Adrenal gland (tissue), 12 donors: ENCODE measurements around the gene SRA1. TPM values are rescaled to one million over a fixed set of nuclear protein-coding genes. Genes with fewer than 3 reads are reported as not detected.

Source experiments
- DNase-seq, 7 donors: peaks; one replicate each; pipeline ENCODE4 v3.0.0-alpha.2; 2019 to 2020
- H3K27ac ChIP-seq, 5 donors: fragments of 200-600 bp; sonication (generic) in 4 of 5; 1 replicate in 3 of 5; 2 replicates in 2 of 5; pipeline versions ENCODE4 v1.5.1 to v1.8.0; 2016 to 2020; ENCODE audit warnings: mild to moderate bottlenecking in 1 of 5
- H3K27me3 ChIP-seq: fragments of 200-600 bp; 2 replicates; pipeline ENCODE4 v1.8.0; 2021
- H3K36me3 ChIP-seq, 2 donors: fragments of 200-600 bp; replicated peaks in 1 of 2; 1 replicate in 1 of 2; 2 replicates in 1 of 2; pipeline versions ENCODE4 v1.5.1 to v1.8.0; 2018 to 2022
- H3K4me1 ChIP-seq, 2 donors: fragments of 200-600 bp; replicated peaks in 1 of 2; 1 replicate in 1 of 2; 2 replicates in 1 of 2; pipeline versions ENCODE4 v1.5.1 to v1.8.0; 2018 to 2021
- H3K4me3 ChIP-seq, 4 donors: fragments of 200-600 bp; sonication (generic) in 3 of 4; one replicate each; pipeline ENCODE4 v1.5.1; 2016 to 2018
- H3K9me3 ChIP-seq, 3 donors: fragments of 200-600 bp; sonication (generic) in 1 of 3; replicated peaks in 1 of 3; 1 replicate in 2 of 3; 2 replicates in 1 of 3; pipeline versions ENCODE4 v1.5.1 to v1.8.0; 2016 to 2021
- POLR2A ChIP-seq, 2 donors: fragments of 450-650 bp; IDR thresholded peaks; one replicate each; pipeline ENCODE4 v1.6.1; 2017; ENCODE audit warnings: antibody characterized with exemption in 2 of 2, mild to moderate bottlenecking in 2 of 2, moderate library complexity in 1 of 2
- WGBS, 4 donors: extraction: QIAGEN DNeasy Blood & Tissue Kit in 2 of 4; methylation state at CpG; one replicate each; pipeline versions ENCODE4 v1.1.5 to v1.1.7; 2013 to 2017; 5-methylcytosine and 5-hydroxymethylcytosine counted together
- intact Hi-C, 2 donors: fragments of 100-400 bp; cut with DNase I; formaldehyde crosslinking; loops; one replicate each; pipeline versions ENCODE4 v1.14.1 to v1.15.0; 2022 to 2023
- polyA plus RNA-seq, 3 donors: library from polyadenylated mRNA; stranded (reverse); fragments of 200-250 nt in 2 of 3; fragments of 350-450 nt in 1 of 3; fragmentation: Illumina TruSeq in 1 of 3; extraction: RNeasy Lipid Tissue Mini Kit (QIAGEN cat#74804) in 1 of 3; gene quantifications; one replicate each; pipeline ENCODE4 v1.2.3, GENCODE V29; 2013 to 2014
- total RNA-seq, 9 donors: library from RNA; depleted of rRNA in 4 of 9; stranded (reverse); fragments of >200 nt in 4 of 9; fragments of 120-200 nt in 1 of 9; fragmentation: NEBNext Ultra II Directional in 1 of 9; extraction: Animal tissue kit (Norgen Biotek cat#: 25700) in 1 of 9; gene quantifications; one replicate each; pipeline versions ENCODE4 v1.1.0 to v1.2.4, GENCODE V29; 2013 to 2023
- TF ChIP-seq, protein P1 (sequence below), 6 experiments: fragments of 450-650 bp in 4 of 6; fragments of 200-600 bp in 2 of 6; sonication (generic) in 1 of 6; IDR thresholded peaks; 1 replicate in 5 of 6; 2 replicates in 1 of 6; pipeline versions ENCODE4 v1.5.1 to v1.8.0; 2016 to 2021; ENCODE audit warnings: antibody characterized with exemption in 6 of 6, mild to moderate bottlenecking in 2 of 6, moderate library complexity in 1 of 6
- donor health status: healthy with polysubstance abuse.
- donor health status: Bipolar disorder and iron deficiency.
- donor health status: DM: yes; HTN: yes; CAD: no.
- donor health status: DM: no; HTN: no; CAD: no.
- donor health status: DM: no; HTN: no; CAD: no.
- donor health status: DM: yes; HTN: yes; CAD: no.

SRA1 gene
- total and polyA plus RNA-seq, 12 donors, result 31.3 to 156 (median 57.1) TPM

DNA sequence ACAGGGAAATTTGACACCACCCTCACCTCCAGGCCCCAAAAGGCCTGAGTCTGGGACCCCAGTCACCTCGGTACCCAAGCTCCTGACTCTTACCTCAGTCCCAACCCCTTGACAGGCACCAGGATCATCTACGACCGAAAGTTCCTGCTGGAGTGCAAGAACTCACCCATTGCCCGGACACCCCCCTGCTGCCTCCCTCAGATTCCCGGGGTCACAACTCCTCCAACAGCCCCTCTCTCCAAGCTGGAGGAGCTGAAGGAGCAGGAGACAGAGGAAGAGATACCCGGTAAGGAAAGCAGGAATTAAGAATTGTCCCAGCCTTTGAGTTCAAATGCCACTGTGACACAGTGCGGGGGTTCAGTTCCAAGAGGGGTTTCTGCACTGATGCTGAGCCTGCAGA lies 8.5 kb downstream of the SRA1 start:
- TF ChIP-seq, protein P1, sequence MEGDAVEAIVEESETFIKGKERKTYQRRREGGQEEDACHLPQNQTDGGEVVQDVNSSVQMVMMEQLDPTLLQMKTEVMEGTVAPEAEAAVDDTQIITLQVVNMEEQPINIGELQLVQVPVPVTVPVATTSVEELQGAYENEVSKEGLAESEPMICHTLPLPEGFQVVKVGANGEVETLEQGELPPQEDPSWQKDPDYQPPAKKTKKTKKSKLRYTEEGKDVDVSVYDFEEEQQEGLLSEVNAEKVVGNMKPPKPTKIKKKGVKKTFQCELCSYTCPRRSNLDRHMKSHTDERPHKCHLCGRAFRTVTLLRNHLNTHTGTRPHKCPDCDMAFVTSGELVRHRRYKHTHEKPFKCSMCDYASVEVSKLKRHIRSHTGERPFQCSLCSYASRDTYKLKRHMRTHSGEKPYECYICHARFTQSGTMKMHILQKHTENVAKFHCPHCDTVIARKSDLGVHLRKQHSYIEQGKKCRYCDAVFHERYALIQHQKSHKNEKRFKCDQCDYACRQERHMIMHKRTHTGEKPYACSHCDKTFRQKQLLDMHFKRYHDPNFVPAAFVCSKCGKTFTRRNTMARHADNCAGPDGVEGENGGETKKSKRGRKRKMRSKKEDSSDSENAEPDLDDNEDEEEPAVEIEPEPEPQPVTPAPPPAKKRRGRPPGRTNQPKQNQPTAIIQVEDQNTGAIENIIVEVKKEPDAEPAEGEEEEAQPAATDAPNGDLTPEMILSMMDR (IDR thresholded peaks at IDR 0.05), result no peak
- Histone ChIP-seq H3K4me1 (peaks cover 31 to 50% of the 10 kb centered on the region in 2 donors), H3K9me3 (no peaks in the 10 kb centered on the region), H3K4me3 (peak overlapping the region in 1 of 4 donors; percentile 53), H3K27ac (peak overlapping the region; percentile 85 to 99 (median 99)), H3K27me3 (no peaks in the 10 kb centered on the region), H3K36me3 (peaks cover 0 to 43% of the 10 kb centered on the region in 2 donors)
- DNase-seq, result peak in 1 of 7 donors; percentile 58
- intact Hi-C loops, result loop anchor here in 1 of 2 donors (10.0 kb wide), 1 partner anchor 146 kb away; the partner anchor contains the start of genes HARS1 and HARS2
- 81 to 92% (median 84%) methylated on average over 5 to 7 of the region's 7 CpGs for WGBS, 4 donors

DNA sequence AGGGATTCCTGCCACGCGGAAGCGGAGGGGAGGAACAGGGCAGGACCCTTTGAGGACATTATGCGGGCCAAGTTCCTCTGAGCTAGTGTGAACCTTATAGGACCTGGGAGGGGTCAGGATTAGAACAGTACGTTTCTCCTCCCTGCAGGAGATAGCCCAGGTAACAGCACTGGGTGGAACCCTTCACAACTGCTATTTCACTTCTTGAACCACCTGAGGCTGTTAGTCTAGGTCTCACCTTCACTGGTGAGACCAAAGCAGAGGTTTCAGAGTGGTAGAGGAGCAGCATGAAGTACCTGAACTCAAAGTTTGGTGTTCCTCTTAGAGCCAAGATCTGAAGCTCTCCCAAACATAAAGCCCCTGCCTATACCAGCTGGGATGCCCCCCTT lies 9.0 kb downstream of the SRA1 start:
- peaks cover 0 to 48% of the 10 kb centered on the region in 2 donors for H3K36me3 ChIP-seq
- intact Hi-C loops, result loop anchor here in 1 of 2 donors (10.0 kb wide), 1 partner anchor 147 kb away; the partner anchor contains the start of genes HARS1 and HARS2
- H3K4me1 ChIP-seq, result peaks cover 31 to 45% of the 10 kb centered on the region in 2 donors
- TF ChIP-seq, protein P1 (IDR thresholded peaks at IDR 0.05), result no peak
- no peak for TF ChIP-seq POLR2A (IDR thresholded peaks at IDR 0.05)
- no peaks in the 10 kb centered on the region for H3K9me3 ChIP-seq
- DNase-seq, result no peak
- peak overlapping the region in 2 of 4 donors; percentile 33 to 53 for H3K4me3 ChIP-seq
- no peaks in the 10 kb centered on the region for H3K27me3 ChIP-seq
- H3K27ac ChIP-seq, result peak overlapping the region; percentile 85 to 99 (median 99)
- 0 to 6% (median 2%) methylated on average over 5 of the region's 5 CpGs for WGBS, 4 donors

DNA sequence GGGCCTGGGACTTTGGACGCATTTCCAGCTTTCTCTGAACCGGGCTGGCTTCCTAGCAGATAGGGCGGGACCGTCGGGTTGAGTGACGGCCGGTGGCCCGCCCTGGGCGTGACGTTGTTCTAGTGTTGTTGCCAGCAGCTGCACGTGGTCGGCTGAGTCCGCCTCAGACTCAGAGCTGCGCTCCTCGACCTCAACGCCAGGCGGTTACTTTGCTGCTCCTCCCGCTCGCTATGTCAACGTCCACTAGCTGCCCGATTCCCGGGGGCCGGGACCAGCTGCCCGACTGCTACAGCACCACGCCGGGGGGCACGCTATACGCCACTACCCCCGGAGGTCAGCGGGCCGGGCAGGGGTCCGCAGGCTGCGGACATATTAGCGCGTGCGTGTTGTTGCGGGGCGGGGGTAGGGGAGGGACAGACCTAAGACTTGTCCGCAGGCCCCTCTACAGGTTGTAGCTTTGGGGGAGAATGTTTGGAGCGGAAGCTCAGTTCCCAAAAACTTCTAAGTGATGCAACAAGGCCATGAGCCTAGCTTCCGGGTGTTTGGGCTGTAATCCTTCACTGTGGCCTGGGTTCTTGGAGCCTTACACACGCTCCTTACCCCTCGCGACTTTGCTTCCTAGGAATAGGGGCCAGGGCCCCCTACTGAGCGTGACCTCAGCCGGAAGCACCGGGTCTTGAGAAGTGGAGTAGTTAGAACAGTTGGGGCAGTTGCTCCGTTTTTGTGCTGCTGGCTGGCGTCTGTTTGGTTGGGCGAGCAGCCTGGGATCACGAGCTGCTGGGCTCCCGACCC lies 9.6 kb downstream of the SRA1 start, which contains the start of gene EIF4EBP3:
Gene EIF4EBP3, plus strand, starts transcription at position 155 of the 792 bp plus-strand sequence. Its CDS starts 76 bp downstream, at position 231.
- H3K4me1 ChIP-seq, result peaks cover 31 to 41% of the 10 kb centered on the region in 2 donors
- peak; percentile 97 to 99 (median 99) for DNase-seq

More for the DNA sequence above, 9.6 kb downstream of the SRA1 start, which contains the start of gene EIF4EBP3:
- H3K4me3 ChIP-seq, result peak within 1 kb of the TSS in 3 of 4 donors; percentile 33 to 53 (median 41)
- WGBS, 4 donors, result 0 to 2% (median 1%) methylated on average over 32 to 52 of the region's 52 CpGs
- peaks cover 0 to 54% of the 10 kb centered on the region in 2 donors for H3K36me3 ChIP-seq
- H3K27ac ChIP-seq, result peak within 1 kb of the TSS; percentile 85 to 99 (median 99)
- no peaks in the 10 kb centered on the region for H3K9me3 ChIP-seq
- H3K27me3 ChIP-seq, result no peaks in the 10 kb centered on the region
- intact Hi-C loops, result loop anchor here in 1 of 2 donors (10.0 kb wide), 1 partner anchor 147 kb away; the partner anchor contains the start of genes HARS1 and HARS2
- TF ChIP-seq POLR2A (IDR thresholded peaks at IDR 0.05), result peak; percentile 74 to 96
- TF ChIP-seq, protein P1 (IDR thresholded peaks at IDR 0.05), result peak; percentile 33 to 93 (median 88)
